GM12891 (cell line): ENCODE results near the gene KIAA1328.

ENCODE experiments used
- POLR2AphosphoS5 ChIP-seq: IDR thresholded peaks from 2 replicates; pipeline ENCODE4 v1.6.1; 2011; ENCODE audit warnings: low read depth, low read length, control low read depth
- TAF1 ChIP-seq: IDR thresholded peaks from 2 replicates; pipeline ENCODE4 v1.6.1; 2011; ENCODE audit warnings: low read depth, low read length, control low read depth

DNA sequence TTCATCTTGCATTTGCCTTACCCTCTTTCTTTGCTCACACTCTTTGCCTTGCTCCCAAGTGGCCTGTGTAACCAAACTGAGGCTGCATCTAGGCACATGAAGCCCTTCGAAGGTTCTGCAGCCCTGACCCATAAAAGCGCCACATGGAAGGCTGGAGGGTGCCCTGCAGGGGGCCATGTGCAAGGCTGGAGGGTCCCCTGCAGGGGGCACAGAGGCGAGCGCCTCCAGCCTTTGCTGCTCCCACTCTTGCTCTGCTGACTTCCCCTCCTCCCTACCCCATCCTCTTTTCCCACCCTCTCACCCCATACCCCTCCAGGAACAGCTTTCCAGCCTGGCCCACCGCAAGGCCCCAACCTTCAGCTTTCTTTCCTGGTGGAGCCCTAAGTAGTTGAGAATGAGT, 419.4 kb downstream of the KIAA1328 start:
- TF ChIP-seq TAF1 (no peak), POLR2AphosphoS5 (no peak)
